AG04450 (cell line): Measurements from ENCODE around the gene CBX4. TPM values are rescaled to one million over a fixed set of nuclear protein-coding genes. Genes with fewer than 3 reads are reported as not detected.

Experiments used
- CTCF ChIA-PET: fragments of 300-600, 350-600 bp; formaldehyde crosslinking; extraction: SDS; loops from one replicate; lab custom pipeline; 2022; ENCODE audit warnings: antibody characterized with exemption, inconsistent platforms; lab: Charles Lee
- POLR2A ChIA-PET: fragments of 350-600 bp; formaldehyde crosslinking; extraction: SDS; loops from one replicate; lab custom pipeline; 2021; ENCODE audit warnings: antibody characterized with exemption, inconsistent platforms; lab: Yijun Ruan, JAX
- DNase-seq: peaks from one replicate; pipeline ENCODE4 v3.0.0-alpha.2; 2011; ENCODE audit warnings: low read depth, low spot score
- H3K27ac ChIP-seq: one replicate; pipeline ENCODE4 v1.5.1; 2012; ENCODE audit warnings: low read depth, low read length, control low read depth
- H3K27me3 ChIP-seq: one replicate; pipeline ENCODE4 v1.6.0; 2012; ENCODE audit warnings: low read length; ENCODE audit not compliant: control insufficient read depth, insufficient read depth
- H3K4me3 ChIP-seq: 2 replicates; pipeline ENCODE4 v1.5.1; 2011; ENCODE audit warnings: mild to moderate bottlenecking, low read depth, low read length, control low read depth
- H3K9me3 ChIP-seq: 2 replicates; pipeline ENCODE4 v1.5.1; 2012; ENCODE audit warnings: low read length; ENCODE audit not compliant: control insufficient read depth, insufficient read depth
- CTCF ChIP-seq: IDR thresholded peaks from 2 replicates; pipeline ENCODE4 v1.5.1; 2011; ENCODE audit warnings: low read depth, low read length, control low read depth, inconsistent platforms
- polyA plus RNA-seq: library from polyadenylated mRNA; depleted of rRNA; stranded (reverse); fragments of >200 nt; gene quantifications from 2 replicates; pipeline ENCODE4 v1.2.3, GENCODE V29; 2011

Gene CBX4
- polyA plus RNA-seq, 1 experiment, result 7.6 TPM

- TF ChIP-seq CTCF, result no peak
- no peaks in the 10 kb centered on the region; the same call in 1 of the 2 replicates for H3K9me3 ChIP-seq
- peaks cover 44% of the 10 kb centered on the region for H3K27me3 ChIP-seq
- peak within 1 kb of the TSS; percentile 83 for H3K27ac ChIP-seq
- CTCF ChIA-PET, result interaction anchor here (0.5 to 1.1 kb wide), 9 partner anchors 10 to 209 kb away, joined by 3 to 11 read pairs (median 4); partner anchors contain the start of gene CBX4
- peak; percentile 99 for DNase-seq
- H3K4me3 ChIP-seq, result peak within 1 kb of the TSS; percentile 85
- POLR2A ChIA-PET, result interaction anchor here (0.6 to 1.5 kb wide), 11 partner anchors 12 to 435 kb away, joined by 3 to 29 read pairs (median 4); partner anchors contain the start of gene CBX4
Measured at GRCh38 chr17:79796763-79797491, 42.3 kb downstream of the CBX4 start, which contains the start of gene CBX8. CBX8 (minus strand) TSS chr17:79797077; CDS start chr17:79796998, 79 bp downstream.

GRCh38 chr17:79796444-79796762 lies 42.8 kb downstream of the CBX4 start:
- CTCF ChIA-PET, result interaction anchor here (0.5 to 1.1 kb wide), 7 partner anchors 10 to 210 kb away, joined by 3 to 11 read pairs (median 3); no protein-coding TSS in a partner anchor
- no peak for TF ChIP-seq CTCF
- Histone ChIP-seq H3K9me3 (no peaks in the 10 kb centered on the region; the same call in 1 of the 2 replicates), H3K27ac (no peak overlapping the region), H3K27me3 (peaks cover 44% of the 10 kb centered on the region), H3K4me3 (peak overlapping the region; percentile 85)
- POLR2A ChIA-PET, result interaction anchor here (1.0 to 1.5 kb wide), 7 partner anchors 12 to 197 kb away, joined by 3 to 29 read pairs (median 4); partner anchors contain the start of gene CBX4
- DNase-seq, result no peak

GRCh38 chr17:79795795-79796443 lies 43.3 kb downstream of the CBX4 start:
- no peak for DNase-seq
- no peak for TF ChIP-seq CTCF
- peaks cover under 1% of the 10 kb centered on the region; the same call in 1 of the 2 replicates for H3K9me3 ChIP-seq
- H3K27me3 ChIP-seq, result peaks cover 44% of the 10 kb centered on the region
- H3K4me3 ChIP-seq, result peak overlapping the region; percentile 85
- H3K27ac ChIP-seq, result no peak overlapping the region
- ChIA-PET CTCF (no interaction called here), POLR2A (interaction anchor here (1.5 kb wide), 1 partner anchor 43 kb away, joined by 29 read pairs; the partner anchor contains the start of gene CBX4)

- TF ChIP-seq CTCF, result no peak
- Histone ChIP-seq H3K27me3 (peaks cover 44% of the 10 kb centered on the region), H3K9me3 (peaks cover 10% of the 10 kb centered on the region; the same call in 1 of the 2 replicates), H3K27ac (peak overlapping the region; percentile 98), H3K4me3 (no peak overlapping the region)
- ChIA-PET CTCF (interaction anchor here (0.9 kb wide), 1 partner anchor 49 kb away, joined by 3 read pairs; no protein-coding TSS in a partner anchor), POLR2A (interaction anchor here (0.7 to 2.8 kb wide), 2 partner anchors 8 to 45 kb away, joined by 3 to 20 read pairs; partner anchors contain the start of gene CBX4)
- no peak for DNase-seq
Measured at GRCh38 chr17:79794659-79795511, 44.4 kb downstream of the CBX4 start.
